Stomach smooth muscle (tissue), 2 donors: ENCODE measurements around the gene DMWD.
"Not testable (repeated sequence)": the region's sequence is repeated elsewhere in the genome, so short reads cannot be mapped to it uniquely, and the experiment has no call there.

Experiments used
- H3K27ac ChIP-seq: one replicate; pipeline ENCODE4 v1.7.0; 2013; ENCODE audit warnings: mild to moderate bottlenecking, low read length, inconsistent platforms
- H3K27me3 ChIP-seq, 2 donors: one replicate each; pipeline ENCODE4 v1.7.0; 2013; ENCODE audit warnings: low read length in 2 of 2; ENCODE audit not compliant: insufficient read depth in 2 of 2, control insufficient read depth in 1 of 2
- H3K36me3 ChIP-seq, 2 donors: one replicate each; pipeline ENCODE4 v1.7.0; 2013; ENCODE audit warnings: low read length in 2 of 2; ENCODE audit not compliant: control insufficient read depth in 2 of 2, insufficient read depth in 2 of 2
- H3K4me1 ChIP-seq: one replicate; pipeline ENCODE4 v1.7.0; 2013; ENCODE audit warnings: low read length; ENCODE audit not compliant: control insufficient read depth, insufficient read depth
- H3K4me3 ChIP-seq, 2 donors: one replicate each; pipeline ENCODE4 v1.7.0; 2013; ENCODE audit warnings: low read length in 2 of 2
- H3K9ac ChIP-seq, 2 donors: one replicate each; pipeline ENCODE4 v1.7.0; 2013; ENCODE audit warnings: low read length in 2 of 2, mild to moderate bottlenecking in 1 of 2
- H3K9me3 ChIP-seq, 2 donors: one replicate each; pipeline ENCODE4 v1.7.0; 2013; ENCODE audit warnings: low read length in 2 of 2; ENCODE audit not compliant: control insufficient read depth in 2 of 2
- donor health status: healthy.
- donor health status: Pancreatic carcinoma.

DMWD gene

DNA sequence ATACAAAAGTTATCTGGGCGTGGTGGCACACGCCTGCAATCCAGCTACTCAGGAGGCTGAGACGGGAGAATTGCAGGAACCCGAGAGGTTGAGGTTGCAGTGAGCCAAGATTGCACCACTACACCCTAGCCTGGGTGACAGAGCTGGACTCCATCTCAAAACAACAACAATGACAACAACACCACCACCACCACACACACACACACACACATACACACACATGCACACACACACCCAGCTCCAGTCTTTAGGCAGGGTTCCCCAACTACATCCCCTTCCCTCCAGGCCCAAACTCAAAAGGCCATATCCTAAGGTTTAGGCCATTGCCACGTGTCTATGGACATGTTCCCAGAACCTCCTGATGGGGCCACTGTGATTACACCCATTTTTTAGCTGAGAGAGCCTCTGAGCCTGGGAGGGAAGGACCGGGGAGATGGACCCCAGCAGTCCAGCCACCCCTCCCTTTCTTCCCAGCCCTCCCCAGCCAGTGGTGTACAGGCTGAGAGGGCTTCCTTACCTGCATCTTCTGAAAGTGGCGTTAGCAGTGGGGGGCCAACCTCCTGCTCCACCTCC lies 9.0 kb upstream of the DMWD start:
- H3K27me3 ChIP-seq: peaks cover 0 to 3% of the 10 kb centered on the region in 2 donors
- peaks cover 7% of the 10 kb centered on the region for H3K4me1 ChIP-seq
- no peaks in the 10 kb centered on the region for H3K36me3 ChIP-seq
- no peak overlapping the region for H3K27ac ChIP-seq
- H3K9ac ChIP-seq: no peak overlapping the region
- no peak overlapping the region for H3K4me3 ChIP-seq
- no peaks in the 10 kb centered on the region for H3K9me3 ChIP-seq

DNA sequence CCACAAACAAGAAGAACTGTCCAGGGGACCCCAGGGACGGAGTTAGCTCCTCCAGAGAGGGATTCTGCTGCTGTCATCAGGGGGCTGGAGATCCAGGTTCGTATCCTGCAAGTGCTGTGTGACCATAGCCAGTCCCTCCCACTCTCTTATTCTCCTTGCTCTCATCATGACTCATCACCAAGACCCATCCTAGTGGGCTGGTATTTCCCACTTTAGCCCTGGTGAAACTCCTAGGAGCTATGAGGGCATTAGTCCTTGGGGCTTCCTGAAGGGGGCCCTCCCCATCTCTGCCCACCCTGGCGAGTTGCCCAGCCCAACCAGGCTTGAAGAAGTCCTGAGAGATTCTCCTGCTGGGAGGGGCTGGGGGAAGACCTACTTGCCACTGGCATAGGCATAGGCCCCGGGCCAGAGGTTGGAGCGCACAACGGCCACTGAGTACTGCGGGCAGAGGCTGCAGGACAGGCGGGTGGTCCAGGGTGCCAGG lies 7.5 kb upstream of the DMWD start:
- Histone ChIP-seq H3K27me3 (peaks cover 0 to 3% of the 10 kb centered on the region in 2 donors), H3K9me3 (no peaks in the 10 kb centered on the region), H3K9ac (no peak overlapping the region), H3K4me3 (no peak overlapping the region), H3K4me1 (peaks cover 7% of the 10 kb centered on the region), H3K27ac (no peak overlapping the region), H3K36me3 (no peaks in the 10 kb centered on the region)

DNA sequence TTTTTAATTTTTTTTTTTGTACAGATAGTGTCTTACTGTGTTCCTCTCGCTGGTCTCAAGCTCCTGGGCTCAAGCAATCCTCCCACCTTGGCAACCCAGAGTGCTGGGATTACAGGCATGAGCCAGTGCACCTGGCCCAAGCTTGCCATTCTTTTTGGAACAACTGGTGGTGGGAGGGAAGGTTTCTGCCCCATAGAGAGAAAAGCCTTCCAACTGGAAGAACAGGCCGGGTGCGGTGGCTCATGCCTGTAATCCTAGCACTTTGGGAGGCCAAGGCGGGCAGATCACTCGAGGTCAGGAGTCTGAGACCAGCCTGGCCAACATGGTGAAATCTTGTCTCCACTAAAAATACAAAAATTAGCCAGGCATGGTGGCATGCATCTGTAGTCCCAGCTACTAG lies 6.9 kb upstream of the DMWD start:
- H3K27me3 ChIP-seq, H3K27ac ChIP-seq, H3K9me3 ChIP-seq, H3K4me3 ChIP-seq, H3K9ac ChIP-seq, H3K36me3 ChIP-seq, H3K4me1 ChIP-seq: not testable (repeated sequence)

DNA sequence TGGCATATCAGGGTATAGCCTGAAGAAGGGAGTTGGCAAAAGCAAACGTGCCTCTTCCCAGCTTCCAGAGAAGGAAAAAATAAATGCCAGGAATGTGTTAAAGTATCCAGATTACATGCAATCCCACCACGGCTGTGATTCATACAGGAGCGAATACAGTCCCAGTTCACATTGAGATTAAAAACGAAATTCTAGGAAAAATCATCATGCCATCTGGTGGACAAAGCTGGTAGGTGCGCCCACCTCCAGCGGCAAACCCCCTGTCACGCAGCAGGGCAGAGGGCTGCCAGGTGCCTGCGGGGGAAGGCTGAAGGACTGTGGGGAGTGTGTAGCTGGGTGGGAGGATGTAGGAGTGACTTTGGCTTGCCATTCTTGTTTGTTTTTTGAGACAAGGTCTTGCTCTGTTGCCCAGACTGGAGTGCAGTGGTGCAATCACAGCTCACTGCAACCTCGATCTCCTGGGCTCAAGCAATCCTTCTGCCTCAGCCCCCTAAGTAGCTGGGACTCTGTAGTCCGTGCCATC lies 6.4 kb upstream of the DMWD start:
- Histone ChIP-seq H3K4me3 (no peak overlapping the region), H3K9me3 (no peaks in the 10 kb centered on the region), H3K4me1 (peaks cover 7% of the 10 kb centered on the region), H3K27ac (no peak overlapping the region), H3K9ac (no peak overlapping the region), H3K36me3 (no peaks in the 10 kb centered on the region), H3K27me3 (peaks cover 0 to 3% of the 10 kb centered on the region in 2 donors)

DNA sequence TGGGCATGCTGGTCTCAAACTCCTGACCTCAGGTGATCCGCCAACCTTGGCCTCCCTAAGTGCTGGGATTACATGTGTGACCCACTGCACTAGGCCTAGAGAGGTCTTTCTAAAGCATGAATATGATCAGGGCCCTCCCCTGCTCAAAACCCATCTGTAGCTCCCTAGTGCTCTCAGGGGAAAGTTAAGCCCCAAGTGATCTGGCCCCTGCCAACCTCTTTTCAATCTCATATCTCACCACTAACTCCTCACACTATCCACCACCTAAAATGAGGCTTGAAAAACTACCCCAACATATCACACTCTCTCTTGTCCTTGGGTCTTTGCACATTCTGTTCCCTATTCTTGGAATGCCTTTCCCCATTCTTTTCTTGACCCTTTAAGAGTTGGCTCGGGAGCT lies 2.0 kb upstream of the DMWD start:
- H3K9ac ChIP-seq: no peak overlapping the region
- no peak overlapping the region for H3K4me3 ChIP-seq
- H3K9me3 ChIP-seq: no peaks in the 10 kb centered on the region
- H3K27me3 ChIP-seq: no peaks in the 10 kb centered on the region
- peaks cover 3 to 5% of the 10 kb centered on the region in 2 donors for H3K36me3 ChIP-seq
- peaks cover 25% of the 10 kb centered on the region for H3K4me1 ChIP-seq
- H3K27ac ChIP-seq: no peak overlapping the region

DNA sequence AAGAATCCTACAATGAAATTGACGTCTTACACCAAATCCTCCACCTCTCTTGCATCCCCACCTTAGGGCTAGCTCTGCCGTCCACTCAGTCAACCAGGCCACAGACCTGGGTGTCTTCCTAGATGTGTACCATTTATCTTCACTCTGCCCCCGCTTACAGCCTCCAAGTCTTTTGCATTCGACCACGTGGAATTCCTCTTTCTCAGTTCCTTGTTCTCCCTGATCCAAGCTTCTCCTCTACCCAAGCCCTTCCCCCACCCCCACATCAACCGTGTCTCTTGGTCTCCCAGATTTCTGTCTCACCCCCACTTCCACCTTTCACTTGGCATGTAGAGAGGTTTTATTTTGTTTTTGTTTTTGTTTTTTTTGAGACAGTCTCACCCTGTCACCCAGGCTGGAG lies 1.2 kb upstream of the DMWD start:
- no peak overlapping the region for H3K9ac ChIP-seq
- peaks cover 20% of the 10 kb centered on the region for H3K4me1 ChIP-seq
- no peak overlapping the region for H3K4me3 ChIP-seq
- H3K27ac ChIP-seq: no peak overlapping the region
- peaks cover 9 to 10% of the 10 kb centered on the region in 2 donors for H3K36me3 ChIP-seq
- H3K9me3 ChIP-seq: no peaks in the 10 kb centered on the region
- H3K27me3 ChIP-seq: no peaks in the 10 kb centered on the region

DNA sequence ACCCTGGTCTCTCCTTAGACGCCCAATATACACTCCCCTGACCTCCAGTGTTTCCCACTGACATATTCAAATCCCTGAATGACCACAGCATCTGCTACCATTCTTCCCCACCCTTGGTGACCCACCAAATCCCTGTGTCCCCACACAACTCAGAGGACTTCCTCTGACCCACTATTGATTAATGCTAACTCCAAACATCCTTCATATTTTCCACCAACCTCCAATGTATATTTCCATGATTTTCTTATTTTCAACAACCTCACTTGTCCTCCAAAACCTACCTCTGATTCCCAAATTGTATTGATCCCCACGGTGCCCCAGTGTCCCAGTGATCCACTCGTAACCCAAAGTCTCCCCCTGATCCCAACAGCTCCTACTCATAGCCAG lies 526 bp upstream of the DMWD start:
- peaks cover 12 to 15% of the 10 kb centered on the region in 2 donors for H3K36me3 ChIP-seq
- H3K4me1 ChIP-seq: peaks cover 18% of the 10 kb centered on the region
- no peaks in the 10 kb centered on the region for H3K9me3 ChIP-seq
- H3K27ac ChIP-seq: peak overlapping the region; percentile 64
- H3K9ac ChIP-seq: peak overlapping the region in 1 of 2 donors; percentile 9
- H3K4me3 ChIP-seq: peak overlapping the region; percentile 46 to 58
- no peaks in the 10 kb centered on the region for H3K27me3 ChIP-seq

DNA sequence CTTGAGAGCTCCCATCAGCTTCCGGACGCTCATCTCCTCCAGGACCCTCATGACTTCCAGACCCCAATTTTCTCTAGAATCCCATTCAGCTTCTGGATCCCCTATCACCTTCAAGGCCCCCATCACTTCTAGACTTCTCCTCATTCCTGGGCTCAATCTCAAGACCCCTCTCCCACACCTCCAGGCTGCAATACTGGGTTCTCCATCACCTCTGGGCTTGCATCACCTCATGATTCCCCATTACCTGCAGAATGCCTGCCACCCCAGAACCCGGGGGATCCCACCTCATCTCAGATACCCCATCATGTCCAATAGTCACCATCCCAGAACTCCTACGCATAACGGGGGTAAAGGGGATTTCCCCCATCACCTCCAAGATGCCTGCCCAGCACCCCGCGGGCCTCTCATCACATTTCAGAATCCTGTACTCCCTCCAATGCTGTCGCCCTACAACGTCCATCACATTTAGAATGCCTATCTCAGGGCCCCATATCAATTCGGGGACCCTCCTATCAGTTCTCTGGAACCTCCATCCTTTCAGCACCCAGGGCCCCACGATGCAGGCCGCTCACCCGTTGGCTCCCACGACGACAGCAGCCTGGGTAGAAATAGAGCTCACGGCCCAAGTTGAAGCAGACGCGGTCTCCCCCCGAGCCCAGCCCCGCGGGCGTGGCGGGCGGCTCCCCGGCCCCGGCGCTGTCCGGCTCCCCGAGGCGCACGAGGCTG lies 738 bp downstream of the DMWD start:
- peaks cover 18% of the 10 kb centered on the region for H3K4me1 ChIP-seq
- no peaks in the 10 kb centered on the region for H3K9me3 ChIP-seq
- peaks cover 13 to 19% of the 10 kb centered on the region in 2 donors for H3K36me3 ChIP-seq
- no peaks in the 10 kb centered on the region for H3K27me3 ChIP-seq
- peak overlapping the region; percentile 78 to 87 for H3K4me3 ChIP-seq
- no peak overlapping the region for H3K27ac ChIP-seq
- H3K9ac ChIP-seq: peak overlapping the region; percentile 76 to 77

DNA sequence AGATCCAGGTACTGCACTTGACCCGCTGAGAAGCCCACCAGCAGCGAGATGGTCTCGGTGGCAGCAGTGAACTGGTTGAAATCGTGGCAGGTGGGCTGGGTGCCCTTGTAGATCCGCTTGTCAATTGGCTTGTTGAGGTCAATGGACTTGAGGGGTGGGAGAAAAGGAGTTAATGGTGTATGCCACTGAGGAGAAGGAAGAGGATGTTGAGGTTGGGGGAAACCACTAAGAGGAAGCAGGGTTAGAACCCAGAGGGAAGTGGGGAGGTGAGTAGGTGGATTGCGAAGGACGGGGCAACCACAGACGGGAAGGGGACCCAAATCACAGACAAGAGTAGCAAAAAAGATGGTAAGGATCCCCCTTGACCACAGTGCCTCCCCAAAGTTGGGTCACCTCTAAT lies 1.7 kb downstream of the DMWD start:
- Histone ChIP-seq H3K27ac (no peak overlapping the region), H3K4me3 (peak overlapping the region in 1 of 2 donors; percentile 87), H3K9ac (no peak overlapping the region), H3K36me3 (peaks cover 20 to 25% of the 10 kb centered on the region in 2 donors), H3K4me1 (peaks cover 22% of the 10 kb centered on the region), H3K27me3 (no peaks in the 10 kb centered on the region), H3K9me3 (no peaks in the 10 kb centered on the region)

DNA sequence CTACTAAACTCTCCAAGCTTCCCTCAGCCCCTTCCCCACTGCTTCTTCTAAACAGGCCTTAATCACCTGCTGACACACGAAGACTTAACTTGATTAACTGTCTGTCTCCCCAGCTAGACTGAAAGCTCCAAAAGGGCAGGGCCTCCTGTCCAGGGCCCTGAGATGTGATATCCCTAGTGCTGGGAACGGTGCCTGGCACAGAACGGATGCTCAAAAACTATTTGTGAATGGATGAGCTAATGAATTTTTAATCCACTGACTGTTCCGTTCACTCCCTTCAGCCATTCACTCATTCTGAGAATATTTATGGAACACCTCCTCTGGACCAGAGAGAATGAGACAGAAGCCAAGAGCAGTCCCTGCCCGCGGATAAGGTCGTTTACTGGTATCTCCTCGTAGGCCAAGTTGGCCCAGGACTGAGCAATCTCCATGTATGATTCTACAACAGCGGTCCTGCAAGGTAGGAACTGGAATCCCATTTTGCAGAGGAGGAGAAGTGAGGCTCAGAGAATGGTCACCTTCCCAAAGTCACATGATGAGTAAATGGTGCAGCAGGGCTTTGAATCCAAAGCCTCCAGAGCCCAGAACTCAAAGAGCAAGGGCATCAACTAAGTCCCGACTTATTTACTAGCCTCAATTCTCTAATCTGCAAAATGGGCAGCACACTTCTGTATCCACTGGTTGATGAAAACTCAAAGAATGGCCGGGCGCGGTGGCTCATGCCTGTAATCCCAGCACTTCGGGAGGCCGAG lies 3.4 kb downstream of the DMWD start:
- Histone ChIP-seq H3K36me3 (peaks cover 20 to 25% of the 10 kb centered on the region in 2 donors), H3K9me3 (no peaks in the 10 kb centered on the region), H3K27me3 (no peaks in the 10 kb centered on the region), H3K4me1 (peaks cover 38% of the 10 kb centered on the region), H3K9ac (no peak overlapping the region), H3K27ac (no peak overlapping the region), H3K4me3 (no peak overlapping the region)
